Measurements from ENCODE around the gene CHST12.

DNA sequence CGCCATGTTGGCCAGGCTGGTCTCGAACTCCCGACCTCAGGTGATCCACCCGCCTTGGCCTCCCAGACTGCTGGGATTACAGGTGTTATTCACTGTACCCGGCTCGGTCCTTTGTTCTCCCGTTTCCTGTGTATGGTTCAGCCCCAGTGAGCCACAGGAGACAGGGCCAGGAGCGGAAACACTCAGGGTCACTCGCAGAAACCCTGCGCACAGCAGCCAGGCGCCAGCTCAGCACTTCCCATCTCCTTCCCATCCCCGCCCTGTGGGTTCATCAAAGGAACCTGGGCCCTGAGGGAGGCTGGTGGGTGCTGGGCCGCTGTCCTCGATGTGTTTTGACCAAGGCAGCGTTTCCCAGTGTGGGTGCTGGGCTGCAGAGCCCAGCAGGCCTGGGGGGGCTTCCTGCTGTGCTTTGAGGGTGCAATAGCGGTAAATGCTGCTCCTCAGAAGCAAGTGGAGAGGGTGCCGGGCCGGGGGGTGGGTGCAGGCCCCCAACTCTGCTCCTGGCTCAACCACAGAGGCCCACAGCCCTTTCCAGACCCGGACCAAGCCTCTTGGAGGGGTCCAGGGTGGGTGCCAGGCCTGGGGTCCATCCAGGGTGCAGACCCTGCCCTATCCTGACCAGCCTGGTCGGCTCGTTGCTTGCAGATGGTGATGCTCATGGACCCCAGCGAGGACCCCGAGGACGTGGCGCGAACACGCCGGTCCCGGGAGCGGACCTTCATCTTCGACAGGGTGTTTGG, 15.3 kb upstream of the CHST12 start:
- no peak for TF ChIP-seq EZH2 (IDR thresholded peaks at IDR 0.05; ENCODE audit: borderline replicate concordance, insufficient read depth, low read depth, low read length, poor library complexity, severe bottlenecking)
- TF ChIP-seq, protein P1, sequence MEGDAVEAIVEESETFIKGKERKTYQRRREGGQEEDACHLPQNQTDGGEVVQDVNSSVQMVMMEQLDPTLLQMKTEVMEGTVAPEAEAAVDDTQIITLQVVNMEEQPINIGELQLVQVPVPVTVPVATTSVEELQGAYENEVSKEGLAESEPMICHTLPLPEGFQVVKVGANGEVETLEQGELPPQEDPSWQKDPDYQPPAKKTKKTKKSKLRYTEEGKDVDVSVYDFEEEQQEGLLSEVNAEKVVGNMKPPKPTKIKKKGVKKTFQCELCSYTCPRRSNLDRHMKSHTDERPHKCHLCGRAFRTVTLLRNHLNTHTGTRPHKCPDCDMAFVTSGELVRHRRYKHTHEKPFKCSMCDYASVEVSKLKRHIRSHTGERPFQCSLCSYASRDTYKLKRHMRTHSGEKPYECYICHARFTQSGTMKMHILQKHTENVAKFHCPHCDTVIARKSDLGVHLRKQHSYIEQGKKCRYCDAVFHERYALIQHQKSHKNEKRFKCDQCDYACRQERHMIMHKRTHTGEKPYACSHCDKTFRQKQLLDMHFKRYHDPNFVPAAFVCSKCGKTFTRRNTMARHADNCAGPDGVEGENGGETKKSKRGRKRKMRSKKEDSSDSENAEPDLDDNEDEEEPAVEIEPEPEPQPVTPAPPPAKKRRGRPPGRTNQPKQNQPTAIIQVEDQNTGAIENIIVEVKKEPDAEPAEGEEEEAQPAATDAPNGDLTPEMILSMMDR (IDR thresholded peaks at IDR 0.05), result no peak
